IMR-90 (cell line): ENCODE results near the gene PITPNC1. TPM values are rescaled to one million over a fixed set of nuclear protein-coding genes. Genes with fewer than 3 reads are reported as not detected.

ENCODE experiments used
- ATAC-seq: fragments of 200-7000 bp; cut with Tn5 transposase; 2 replicates; pipeline ENCODE4 v1.9.1; 2020; ENCODE audit warnings: low read depth, mild to moderate bottlenecking, moderate library complexity
- Bru-seq: library from RNA; stranded (reverse); fragments of 400-500 nt; gene quantifications from one replicate; lab custom pipeline; 2021; lab: Mats Ljungman, UMichigan
- BruChase-seq, 2 experiments: library from RNA; stranded (reverse); fragments of 400-500 nt; gene quantifications; one replicate each; lab custom pipeline; 2021; lab: Mats Ljungman, UMichigan
- BruUV-seq: library from RNA; stranded (reverse); fragments of 400-500 nt; replicated peaks from 2 replicates; lab custom pipeline; 2021; lab: Mats Ljungman, UMichigan
- CTCF ChIA-PET: fragments of 300-600 bp; formaldehyde crosslinking; extraction: SDS; loops from one replicate; lab custom pipeline; 2021; ENCODE audit warnings: antibody characterized with exemption; lab: Yijun Ruan, JAX
- POLR2A ChIA-PET: fragments of 300-600 bp; sonication (Branson Sonifier 250); formaldehyde crosslinking; loops from one replicate; lab custom pipeline; 2022; ENCODE audit warnings: antibody characterized with exemption; ENCODE audit not compliant: unreplicated experiment; lab: Charles Lee
- DNase-seq: peaks from one replicate; pipeline ENCODE4 v3.0.0; 2013
- H2AFZ ChIP-seq: replicated peaks from 2 replicates; pipeline ENCODE3; 2013; ENCODE audit warnings: low read length, mild to moderate bottlenecking; ENCODE audit not compliant: poor library complexity
- H2AK5ac ChIP-seq: 2 replicates; pipeline ENCODE4 v1.6.1; 2013; ENCODE audit warnings: low read depth, low read length, inconsistent platforms
- H2AK9ac ChIP-seq: replicated peaks from 2 replicates; pipeline ENCODE3; 2013; ENCODE audit warnings: mild to moderate bottlenecking, low read depth, low read length, moderate library complexity; ENCODE audit not compliant: poor library complexity
- H2BK120ac ChIP-seq: 2 replicates; pipeline ENCODE4 v1.6.1; 2013; ENCODE audit warnings: low read depth, low read length, inconsistent platforms
- H2BK15ac ChIP-seq: 3 replicates; pipeline ENCODE4 v1.6.1; 2013; ENCODE audit warnings: low read depth, low read length, inconsistent platforms
- H2BK20ac ChIP-seq: 2 replicates; pipeline ENCODE4 v1.6.1; 2013; ENCODE audit warnings: low read depth, mild to moderate bottlenecking, inconsistent platforms, low read length, moderate library complexity
- H2BK5ac ChIP-seq: 2 replicates; pipeline ENCODE4 v1.6.1; 2013; ENCODE audit warnings: mild to moderate bottlenecking, low read depth, low read length, inconsistent platforms; ENCODE audit not compliant: poor library complexity, severe bottlenecking
- H3K14ac ChIP-seq: replicated peaks from 2 replicates; pipeline ENCODE4 v1.6.1; 2013; ENCODE audit warnings: low read depth, low read length, inconsistent platforms
- H3K18ac ChIP-seq: 2 replicates; pipeline ENCODE4 v1.6.1; 2013; ENCODE audit warnings: low read depth, low read length, control low read depth
- H3K23ac ChIP-seq: 2 replicates; pipeline ENCODE4 v1.6.1; 2013; ENCODE audit warnings: low read depth, low read length, inconsistent platforms
- H3K27ac ChIP-seq: 2 replicates; pipeline ENCODE4 v1.5.1; 2013; ENCODE audit warnings: mild to moderate bottlenecking, control low read depth, low read length; ENCODE audit not compliant: insufficient read depth
- H3K27me3 ChIP-seq: 2 replicates; pipeline ENCODE4 v1.6.1; 2013; ENCODE audit warnings: low read length; ENCODE audit not compliant: control insufficient read depth, insufficient read depth
- H3K36me3 ChIP-seq: 2 replicates; pipeline ENCODE4 v1.6.1; 2013; ENCODE audit warnings: low read length, mixed read lengths; ENCODE audit not compliant: control insufficient read depth, insufficient read depth
- H3K4ac ChIP-seq: 2 replicates; pipeline ENCODE4 v1.6.1; 2013; ENCODE audit warnings: low read depth, low read length, inconsistent platforms
- H3K4me1 ChIP-seq: 2 replicates; pipeline ENCODE4 v1.6.1; 2013; ENCODE audit warnings: low read length, mixed read lengths; ENCODE audit not compliant: control insufficient read depth, insufficient read depth
- H3K4me2 ChIP-seq: 2 replicates; pipeline ENCODE4 v1.6.1; 2013; ENCODE audit warnings: low read depth, mild to moderate bottlenecking, control low read depth, low read length, moderate library complexity
- H3K4me3 ChIP-seq: 2 replicates; pipeline ENCODE4 v1.5.1; 2013; ENCODE audit warnings: low read depth, mild to moderate bottlenecking, control low read depth, low read length, moderate library complexity; ENCODE audit not compliant: insufficient read depth
- H3K56ac ChIP-seq: 2 replicates; pipeline ENCODE4 v1.6.1; 2013; ENCODE audit warnings: low read length, inconsistent platforms; ENCODE audit not compliant: insufficient read depth; ENCODE audit errors: extremely low read depth
- H3K79me1 ChIP-seq, 2 experiments: 2 replicates each; pipeline ENCODE4 v1.6.1; 2013; ENCODE audit warnings: low read length in 2 of 2, inconsistent platforms in 1 of 2, low read depth in 1 of 2
- H3K9ac ChIP-seq: 2 replicates; pipeline ENCODE4 v1.6.1; 2013; ENCODE audit warnings: low read depth, low read length, control low read depth
- H3K9me1 ChIP-seq: 2 replicates; pipeline ENCODE4 v1.6.1; 2013; ENCODE audit warnings: low read length, inconsistent platforms; ENCODE audit not compliant: insufficient read depth
- H3K9me3 ChIP-seq: 2 replicates; pipeline ENCODE4 v1.6.1; 2013; ENCODE audit warnings: low read length; ENCODE audit not compliant: control insufficient read depth, insufficient read depth
- H4K20me1 ChIP-seq: 2 replicates; pipeline ENCODE4 v1.6.1; 2013; ENCODE audit warnings: low read length, inconsistent platforms; ENCODE audit not compliant: insufficient read depth
- H4K5ac ChIP-seq: 2 replicates; pipeline ENCODE4 v1.6.1; 2013; ENCODE audit warnings: mild to moderate bottlenecking, low read depth, low read length, control low read depth
- H4K8ac ChIP-seq, 2 experiments: 2 replicates each; pipeline ENCODE4 v1.6.1; 2013; ENCODE audit warnings: low read depth in 2 of 2, low read length in 2 of 2, control low read depth in 1 of 2, inconsistent platforms in 1 of 2
- H4K91ac ChIP-seq: 2 replicates; pipeline ENCODE4 v1.6.1; 2013; ENCODE audit warnings: low read depth, low read length, inconsistent platforms; ENCODE audit not compliant: insufficient read depth
- BHLHE40 ChIP-seq: fragments of 150-350 bp; IDR thresholded peaks from 2 replicates; pipeline ENCODE4 v1.6.1; 2016; ENCODE audit warnings: mild to moderate bottlenecking, low read depth, low read length
- CHD1 ChIP-seq: IDR thresholded peaks from 2 replicates; pipeline ENCODE4 v1.6.1; 2012; ENCODE audit warnings: low read depth, low read length, improper control_type of control experiment
- MAFK ChIP-seq: IDR thresholded peaks from 2 replicates; pipeline ENCODE4 v1.6.1; 2012; ENCODE audit warnings: low read depth, low read length, improper control_type of control experiment
- MAZ ChIP-seq: IDR thresholded peaks from 2 replicates; pipeline ENCODE4 v1.6.1; 2012; ENCODE audit warnings: low read depth, mild to moderate bottlenecking, low read length, improper control_type of control experiment, moderate library complexity, borderline replicate concordance
- MXI1 ChIP-seq: IDR thresholded peaks from 2 replicates; pipeline ENCODE4 v1.6.1; 2012; ENCODE audit warnings: low read depth, mild to moderate bottlenecking, low read length, moderate library complexity, borderline replicate concordance
- POLR2A ChIP-seq: IDR thresholded peaks from 2 replicates; pipeline ENCODE4 v1.6.1; 2012; ENCODE audit warnings: mild to moderate bottlenecking, low read depth, low read length
- RAD21 ChIP-seq: IDR thresholded peaks from 2 replicates; pipeline ENCODE4 v1.6.1; 2012; ENCODE audit warnings: low read length, improper control_type of control experiment
- WGBS, 2 experiments: methylation state at CpG; one replicate each; pipeline versions ENCODE4 v1.1.5 to v1.1.7; 2013; ENCODE audit warnings: missing lambda C conversion rate in 2 of 2; ENCODE audit not compliant: insufficient read length in 1 of 2; ENCODE audit errors: extremely low coverage in 2 of 2; 5-methylcytosine and 5-hydroxymethylcytosine counted together
- dilution Hi-C: fragments of 300-500 bp; cut with HindIII; formaldehyde crosslinking; loops from one replicate; pipeline ENCODE4 v1.14.3; 2018; ENCODE audit warnings: low sequenced_read_pairs; ENCODE audit not compliant: unreplicated experiment
- in situ Hi-C: fragments of 300-500 bp; cut with MboI; formaldehyde crosslinking; loops from 3 replicates; pipeline ENCODE4 v1.14.3; 2019; ENCODE audit warnings: low sequenced_read_pairs, inconsistent platforms, mixed read lengths
- intact Hi-C: fragments of 100-400 bp; cut with micrococcal nuclease; formaldehyde crosslinking; loops from 2 replicates; pipeline ENCODE4 v1.10.0; 2022
- long read RNA-seq: library from polyadenylated mRNA; unstranded; transcript quantifications from one replicate; pipeline ENCODE4 v2.0.0, GENCODE V29; 2021; ENCODE audit not compliant: unreplicated experiment
- polyA plus RNA-seq, 3 experiments: library from polyadenylated mRNA; depleted of rRNA; stranded (reverse); fragments of >200 nt; gene quantifications; 2 replicates each; pipeline ENCODE4 v1.2.3, GENCODE V29; 2012; ENCODE audit warnings: low replicate concordance in 1 of 3
- total RNA-seq: library from RNA; depleted of rRNA; stranded (reverse); fragments of >200 nt; gene quantifications from 2 replicates; pipeline ENCODE4 v1.2.3, GENCODE V29; 2012; rRNA removed
- TF ChIP-seq, protein P1 (sequence below): conservative IDR thresholded peaks from 2 replicates; pipeline ENCODE4 v1.5.1; 2012; ENCODE audit warnings: mild to moderate bottlenecking, low read depth, low read length, improper control_type of control experiment

Gene PITPNC1
- total RNA-seq, result 4.1 and 5.0 TPM in 2 replicates
- 3.4 and 4.1 TPM in 2 replicates for polyA plus RNA-seq (2012; rRNA removed)
- polyA plus RNA-seq (2012; cell fraction: cytosol; rRNA removed), result 0.93 and 2.8 TPM in 2 replicates
- polyA plus RNA-seq (2012; cell fraction: nucleus; rRNA removed; ENCODE audit: low replicate concordance), result 0.82 and 2.8 TPM in 2 replicates
- Bru-seq, nascent RNA, result percentile 58 among the genes with signal in this experiment
- percentile 67 among the genes with signal in this experiment for BruChase-seq, experiment 1, labeled RNA remaining after a 6-hour chase
- BruChase-seq, experiment 2, labeled RNA remaining after a 2-hour chase, result percentile 57 among the genes with signal in this experiment
- long read RNA-seq, partial matches to known transcripts, result 0 of 9 reads
- long read RNA-seq, other reads (novel, unspliced or antisense), result 9 of 9 reads

DNA sequence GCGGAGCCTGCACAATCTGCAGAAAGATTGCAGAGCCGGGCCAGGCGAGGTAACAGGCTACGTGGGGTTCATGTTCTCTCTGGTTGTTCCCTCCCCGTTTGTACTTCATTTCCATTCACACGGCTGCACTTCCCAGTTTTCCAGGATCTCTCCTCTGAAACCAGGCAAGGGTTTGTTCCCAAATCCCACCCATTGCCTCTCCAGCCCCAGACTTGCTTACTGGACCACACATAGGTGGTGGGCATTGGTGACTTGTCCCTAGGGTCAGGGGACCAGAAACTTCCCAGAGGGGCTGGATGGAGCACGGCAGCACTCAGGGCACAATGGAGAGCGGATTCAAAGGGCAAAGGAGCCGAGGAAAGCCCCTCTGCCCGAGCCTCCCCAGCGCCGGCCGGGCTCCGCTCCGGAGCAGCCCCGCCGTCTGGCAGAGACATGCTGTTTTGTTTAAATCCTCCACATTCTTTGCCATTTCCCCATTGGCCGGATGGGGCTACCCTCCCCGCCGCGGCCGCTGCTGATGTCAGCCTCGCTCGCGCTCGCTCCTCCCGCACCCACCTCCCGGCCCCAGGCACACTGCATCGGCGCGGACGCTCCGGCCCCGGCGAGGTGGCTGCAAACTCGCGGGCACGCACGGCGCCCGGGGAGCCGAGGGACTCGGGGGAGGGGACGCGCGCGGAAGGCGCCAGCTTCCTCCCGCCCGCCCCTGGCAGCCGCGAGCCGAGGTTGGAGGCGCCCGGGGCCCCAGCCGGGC, at the start of gene PITPNC1:
TSS of gene PITPNC1 (plus strand) at position 545 of the 751 bp plus-strand sequence.
- no TSS peak for BruUV-seq
- POLR2A ChIA-PET, result no interaction called here
- peak; percentile 83 for ATAC-seq

More for the DNA sequence above, at the start of gene PITPNC1:
- peak within 1 kb of the TSS; percentile 47; the same call in 1 of the 2 replicates for H3K14ac ChIP-seq
- peak within 1 kb of the TSS; percentile 92 for H2AFZ ChIP-seq
- peak within 1 kb of the TSS; percentile 66 for H3K4ac ChIP-seq
- no peak within 1 kb of the TSS; the same call in 1 of the 2 replicates for H3K18ac ChIP-seq
- H4K91ac ChIP-seq, result no peak within 1 kb of the TSS
- no peaks in the 10 kb centered on the region for H3K36me3 ChIP-seq
- CTCF ChIA-PET, result interaction anchor here (1.3 kb wide), 1 partner anchor 97 kb away, joined by 8 read pairs; no protein-coding TSS in a partner anchor
- no peak within 1 kb of the TSS; the same call in 1 of the 2 replicates for H2AK5ac ChIP-seq
- H4K5ac ChIP-seq, result no peak within 1 kb of the TSS
- 0 out of 2 replicates have a peak within 1 kb of the TSS, but pooled peaks have one; percentile 22 for H3K56ac ChIP-seq
- H4K8ac ChIP-seq, result peak within 1 kb of the TSS in 1 of 2 experiments; percentile 20; a peak in 1 of 4 replicates
- H3K9ac ChIP-seq, result peak within 1 kb of the TSS; percentile 64
- peak within 1 kb of the TSS; percentile 66 for H3K23ac ChIP-seq
- H3K4me3 ChIP-seq, result peak within 1 kb of the TSS; percentile 59
- peak; percentile 36; the same call in 1 of the 2 replicates for TF ChIP-seq BHLHE40
- no peak for TF ChIP-seq RAD21
- peak; percentile 91 for TF ChIP-seq MAZ
- TF ChIP-seq MAFK, result no peak
- TF ChIP-seq POLR2A, result peak; percentile 92
- peak; percentile 82 for TF ChIP-seq MXI1
- TF ChIP-seq, protein P1, sequence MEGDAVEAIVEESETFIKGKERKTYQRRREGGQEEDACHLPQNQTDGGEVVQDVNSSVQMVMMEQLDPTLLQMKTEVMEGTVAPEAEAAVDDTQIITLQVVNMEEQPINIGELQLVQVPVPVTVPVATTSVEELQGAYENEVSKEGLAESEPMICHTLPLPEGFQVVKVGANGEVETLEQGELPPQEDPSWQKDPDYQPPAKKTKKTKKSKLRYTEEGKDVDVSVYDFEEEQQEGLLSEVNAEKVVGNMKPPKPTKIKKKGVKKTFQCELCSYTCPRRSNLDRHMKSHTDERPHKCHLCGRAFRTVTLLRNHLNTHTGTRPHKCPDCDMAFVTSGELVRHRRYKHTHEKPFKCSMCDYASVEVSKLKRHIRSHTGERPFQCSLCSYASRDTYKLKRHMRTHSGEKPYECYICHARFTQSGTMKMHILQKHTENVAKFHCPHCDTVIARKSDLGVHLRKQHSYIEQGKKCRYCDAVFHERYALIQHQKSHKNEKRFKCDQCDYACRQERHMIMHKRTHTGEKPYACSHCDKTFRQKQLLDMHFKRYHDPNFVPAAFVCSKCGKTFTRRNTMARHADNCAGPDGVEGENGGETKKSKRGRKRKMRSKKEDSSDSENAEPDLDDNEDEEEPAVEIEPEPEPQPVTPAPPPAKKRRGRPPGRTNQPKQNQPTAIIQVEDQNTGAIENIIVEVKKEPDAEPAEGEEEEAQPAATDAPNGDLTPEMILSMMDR, result 0 out of 2 replicates have a peak, but pooled peaks have one; percentile 7
- peak; percentile 37; the same call in 1 of the 2 replicates for TF ChIP-seq CHD1
- 1% methylated on average over 31 of the region's 56 CpGs; no CpG with 5 or more reads in 1 of the 2 experiments for WGBS, 2 experiments
- no peak within 1 kb of the TSS; the same call in 1 of the 2 replicates for H2BK120ac ChIP-seq
- peak within 1 kb of the TSS; percentile 47 for H3K27ac ChIP-seq
- peak within 1 kb of the TSS; percentile 88 for H3K4me2 ChIP-seq
- no peaks in the 10 kb centered on the region for H3K9me3 ChIP-seq
- peaks cover 5% of the 10 kb centered on the region; the same call in 1 of the 2 replicates for H3K4me1 ChIP-seq
- peak; percentile 86 for DNase-seq
- H2BK5ac ChIP-seq, result peak within 1 kb of the TSS; percentile 27
- in situ Hi-C loops, result no loop called here
- H3K79me1 ChIP-seq, result peaks cover 6 to 16% of the 10 kb centered on the region in 2 experiments
- H3K27me3 ChIP-seq, result no peaks in the 10 kb centered on the region
- H2AK9ac ChIP-seq, result peak within 1 kb of the TSS; percentile 77
- intact Hi-C loops, result loop anchor here (2.0 kb wide), 1 partner anchor 254 kb away; no protein-coding TSS in a partner anchor
- H2BK20ac ChIP-seq, result no peak within 1 kb of the TSS
- H2BK15ac ChIP-seq, result no peak within 1 kb of the TSS
- no peaks in the 10 kb centered on the region for H4K20me1 ChIP-seq
- H3K9me1 ChIP-seq, result peaks cover 9% of the 10 kb centered on the region; the same call in 1 of the 2 replicates
- dilution Hi-C loops, result no loop called here
